ENCODE measurements around the gene LGALS7. TPM values are rescaled to one million over a fixed set of nuclear protein-coding genes. Genes with fewer than 3 reads are reported as not detected.
A peak's percentile ranks its signal among the peaks of the same experiment; 100 is the strongest.

The LGALS7 gene
- total and polyA plus RNA-seq, 2 of the 13 experiments (the other 11 are each of a cell fraction or from before 2014, with no cell fraction given): 0.73 TPM; not detected in 1

GRCh38 chr19:38721979-38722773, 51.1 kb downstream of the LGALS7 start (continued):
- 0 out of 2 replicates have a peak, but pooled peaks have one; percentile 37 for TF ChIP-seq ZBTB25 (CRISPR knock-in tag; IDR thresholded peaks at IDR 0.05)
- TF ChIP-seq TCF7 (IDR thresholded peaks at IDR 0.05; ENCODE audit: low read depth): no peak
- no peak for TF ChIP-seq GPBP1L1 (CRISPR knock-in tag; IDR thresholded peaks at IDR 0.05)
- no peak for TF ChIP-seq ATF3 (CRISPR knock-in tag; IDR thresholded peaks at IDR 0.05)
- TF ChIP-seq NR2F1 (CRISPR knock-in tag; IDR thresholded peaks at IDR 0.05): no peak
- TF ChIP-seq PAWR (CRISPR knock-in tag; IDR thresholded peaks at IDR 0.05; ENCODE audit: borderline replicate concordance): no peak
- TF ChIP-seq ZBTB42 (CRISPR knock-in tag; IDR thresholded peaks at IDR 0.05): no peak
- peak; percentile 66; the same call in 1 of the 2 replicates for TF ChIP-seq ZNF614 (CRISPR knock-in tag; IDR thresholded peaks at IDR 0.05; ENCODE audit: borderline replicate concordance)
- no peak for TF ChIP-seq PRDM10 (CRISPR knock-in tag; IDR thresholded peaks at IDR 0.05; ENCODE audit: low read depth)
- TF ChIP-seq SOX6 (IDR thresholded peaks at IDR 0.05): no peak
- TF ChIP-seq SOX6 (CRISPR knock-in tag; IDR thresholded peaks at IDR 0.05): peak; percentile 95
- peak; percentile 88 for TF ChIP-seq HDAC2 (CRISPR knock-in tag; IDR thresholded peaks at IDR 0.05)
- no peak for TF ChIP-seq DDIT3 (CRISPR knock-in tag; IDR thresholded peaks at IDR 0.05)
- TF ChIP-seq ZFP36L2 (CRISPR knock-in tag; IDR thresholded peaks at IDR 0.05): no peak
- no peak for TF ChIP-seq POGZ (CRISPR knock-in tag; IDR thresholded peaks at IDR 0.05)
- no peak for TF ChIP-seq TSC22D2 (CRISPR knock-in tag; IDR thresholded peaks at IDR 0.05; ENCODE audit: borderline replicate concordance)
- TF ChIP-seq ZBTB26 (CRISPR knock-in tag; IDR thresholded peaks at IDR 0.05; ENCODE audit: borderline replicate concordance): no peak
- TF ChIP-seq DNMT3B (CRISPR knock-in tag; conservative IDR thresholded peaks at IDR 0.05): no peak
- TF ChIP-seq HOXA9 (CRISPR knock-in tag; IDR thresholded peaks at IDR 0.05; ENCODE audit: borderline replicate concordance): no peak
- TF ChIP-seq IRF2 (CRISPR knock-in tag; IDR thresholded peaks at IDR 0.05): peak; percentile 68; the same call in 1 of the 2 replicates
- TF ChIP-seq ZNF496 (CRISPR knock-in tag; IDR thresholded peaks at IDR 0.05; ENCODE audit: insufficient replicate concordance): no peak
- TF ChIP-seq ZNF713 (CRISPR knock-in tag; IDR thresholded peaks at IDR 0.05): no peak

Measured in HepG2 (cell line).